ENCODE measurements around the gene FLII. TPM values are rescaled to one million over a fixed set of nuclear protein-coding genes. Genes with fewer than 3 reads are reported as not detected.

FLII gene
- total RNA-seq, 4 donors from 2014 or later: 190 to 344 (median 232) TPM

DNA sequence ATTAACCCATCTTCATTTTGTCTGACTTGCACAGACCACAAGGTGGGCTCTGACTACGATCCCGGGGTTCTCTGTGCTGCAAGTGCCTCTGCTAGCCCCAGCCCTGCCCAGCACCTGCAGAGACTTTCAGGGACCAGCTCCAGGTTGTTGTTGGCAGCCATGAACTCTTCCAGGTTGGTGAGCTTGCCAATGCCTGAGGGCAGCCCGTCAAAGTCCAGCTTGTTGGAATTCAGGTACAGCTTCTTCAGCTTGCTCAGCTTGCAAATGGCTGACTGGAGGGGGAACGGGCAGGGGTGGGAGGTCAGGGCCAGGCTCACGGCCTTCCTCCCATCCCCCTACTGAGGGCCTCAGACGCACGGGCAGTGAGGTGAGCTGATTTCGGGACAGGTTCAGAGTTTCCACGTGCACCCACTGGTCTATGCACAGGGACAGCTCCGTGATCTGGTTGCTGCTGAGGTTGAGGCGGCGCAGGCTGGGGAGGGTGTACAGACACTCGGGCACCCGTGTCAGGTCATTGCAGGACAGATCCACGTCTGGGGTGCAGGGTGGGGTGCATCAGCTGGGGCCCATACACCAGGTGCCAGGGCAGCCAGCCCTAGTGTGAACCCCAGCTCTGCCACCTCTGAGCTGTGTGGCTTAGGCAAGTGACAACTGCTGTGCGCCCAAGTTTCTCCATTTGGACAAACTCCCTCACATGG is 5.2 kb downstream of the FLII start:
- Histone ChIP-seq H3K9me3 (no peaks in the 10 kb centered on the region), H3K4me1 (peaks cover 15 to 56% (median 19%) of the 10 kb centered on the region in 3 donors), H3K36me3 (peaks cover 45 to 86% (median 58%) of the 10 kb centered on the region in 3 donors), H3K27me3 (no peaks in the 10 kb centered on the region), H3K27ac (no peak overlapping the region), H3K4me3 (no peak overlapping the region)
- TF ChIP-seq POLR2A (IDR thresholded peaks at IDR 0.05): no peak
- TF ChIP-seq, protein P1, sequence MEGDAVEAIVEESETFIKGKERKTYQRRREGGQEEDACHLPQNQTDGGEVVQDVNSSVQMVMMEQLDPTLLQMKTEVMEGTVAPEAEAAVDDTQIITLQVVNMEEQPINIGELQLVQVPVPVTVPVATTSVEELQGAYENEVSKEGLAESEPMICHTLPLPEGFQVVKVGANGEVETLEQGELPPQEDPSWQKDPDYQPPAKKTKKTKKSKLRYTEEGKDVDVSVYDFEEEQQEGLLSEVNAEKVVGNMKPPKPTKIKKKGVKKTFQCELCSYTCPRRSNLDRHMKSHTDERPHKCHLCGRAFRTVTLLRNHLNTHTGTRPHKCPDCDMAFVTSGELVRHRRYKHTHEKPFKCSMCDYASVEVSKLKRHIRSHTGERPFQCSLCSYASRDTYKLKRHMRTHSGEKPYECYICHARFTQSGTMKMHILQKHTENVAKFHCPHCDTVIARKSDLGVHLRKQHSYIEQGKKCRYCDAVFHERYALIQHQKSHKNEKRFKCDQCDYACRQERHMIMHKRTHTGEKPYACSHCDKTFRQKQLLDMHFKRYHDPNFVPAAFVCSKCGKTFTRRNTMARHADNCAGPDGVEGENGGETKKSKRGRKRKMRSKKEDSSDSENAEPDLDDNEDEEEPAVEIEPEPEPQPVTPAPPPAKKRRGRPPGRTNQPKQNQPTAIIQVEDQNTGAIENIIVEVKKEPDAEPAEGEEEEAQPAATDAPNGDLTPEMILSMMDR (IDR thresholded peaks at IDR 0.05): no peak
- no peak for DNase-seq
- intact Hi-C loops (cut with DNase I): no loop called here
- WGBS, 2 donors: 59 to 67% methylated on average over 5 to 8 of the region's 16 CpGs

DNA sequence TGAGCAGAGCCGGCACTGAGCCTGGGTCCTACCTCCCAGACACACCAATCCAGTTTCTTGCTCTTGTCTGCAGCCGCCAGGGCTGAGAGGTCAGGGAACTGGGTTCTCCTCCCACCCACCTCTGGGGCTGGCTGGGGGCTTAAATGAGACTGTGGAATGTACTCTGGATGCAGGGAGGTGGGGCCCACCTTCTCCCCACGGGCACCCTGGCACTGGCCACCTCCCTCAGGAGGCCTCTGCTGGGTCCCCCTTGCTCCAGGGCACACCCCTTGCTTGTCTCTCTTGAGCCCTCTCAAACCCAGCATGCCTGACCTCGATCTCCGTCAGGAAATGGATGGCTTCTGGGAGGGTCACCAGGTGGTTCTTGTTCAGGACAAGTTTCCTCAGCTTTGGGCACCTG is 6.4 kb downstream of the FLII start:
- WGBS, 2 donors: 80% methylated on average over 1 of the region's 5 CpGs; no CpG with 5 or more reads in 1 of the 2 donors
- no peaks in the 10 kb centered on the region for H3K9me3 ChIP-seq
- intact Hi-C loops (cut with DNase I): no loop called here
- no peaks in the 10 kb centered on the region for H3K27me3 ChIP-seq
- peaks cover 20 to 61% (median 23%) of the 10 kb centered on the region in 3 donors for H3K4me1 ChIP-seq
- H3K4me3 ChIP-seq: no peak overlapping the region
- TF ChIP-seq, protein P1 (IDR thresholded peaks at IDR 0.05): no peak
- no peak for TF ChIP-seq POLR2A (IDR thresholded peaks at IDR 0.05)
- peaks cover 45 to 97% (median 58%) of the 10 kb centered on the region in 3 donors for H3K36me3 ChIP-seq
- no peak for DNase-seq
- H3K27ac ChIP-seq: no peak overlapping the region

DNA sequence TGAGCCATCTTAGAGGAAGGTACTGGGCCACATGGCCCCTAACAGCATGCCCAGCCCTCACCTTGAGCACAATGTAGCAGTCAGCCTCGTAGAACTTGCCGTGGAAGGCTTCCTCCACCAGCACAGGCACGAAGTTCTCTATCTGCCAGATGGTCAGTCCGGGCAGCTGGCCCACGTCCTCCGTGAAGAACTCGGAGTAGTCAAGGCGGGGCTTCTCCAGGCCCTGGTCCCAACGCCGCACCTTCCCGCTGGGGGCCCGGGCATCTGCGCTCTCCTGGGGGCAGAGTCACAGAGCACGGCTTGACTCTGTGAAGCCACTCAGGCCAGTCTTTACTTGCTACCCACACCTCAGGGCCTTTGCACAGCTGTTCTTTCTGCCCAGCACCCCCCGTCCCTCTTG is 7.3 kb downstream of the FLII start:
- H3K9me3 ChIP-seq: no peaks in the 10 kb centered on the region
- H3K4me1 ChIP-seq: peaks cover 16 to 61% (median 26%) of the 10 kb centered on the region in 3 donors
- peaks cover 44 to 98% (median 64%) of the 10 kb centered on the region in 3 donors for H3K36me3 ChIP-seq
- no peak for DNase-seq
- intact Hi-C loops (cut with DNase I): no loop called here
- H3K27me3 ChIP-seq: no peaks in the 10 kb centered on the region
- no peak overlapping the region for H3K4me3 ChIP-seq
- WGBS, 2 donors: 100% methylated on average over 1 to 3 of the region's 15 CpGs
- H3K27ac ChIP-seq: no peak overlapping the region
- TF ChIP-seq, protein P1 (IDR thresholded peaks at IDR 0.05): no peak
- no peak for TF ChIP-seq POLR2A (IDR thresholded peaks at IDR 0.05)

- Histone ChIP-seq H3K27ac (peak overlapping the region in 1 of 4 donors; percentile 34), H3K4me3 (no peak overlapping the region), H3K36me3 (peaks cover 45 to 98% (median 67%) of the 10 kb centered on the region in 3 donors), H3K9me3 (no peaks in the 10 kb centered on the region), H3K27me3 (no peaks in the 10 kb centered on the region), H3K4me1 (peaks cover 20 to 62% (median 26%) of the 10 kb centered on the region in 3 donors)
- DNase-seq: no peak
- intact Hi-C loops (cut with DNase I): no loop called here
- WGBS, 2 donors: 89 to 92% methylated on average over 2 to 11 of the region's 14 CpGs
- no peak for TF ChIP-seq POLR2A (IDR thresholded peaks at IDR 0.05)
- TF ChIP-seq, protein P1 (IDR thresholded peaks at IDR 0.05): no peak
Measured at GRCh38 chr17:18250708-18251107, 7.8 kb downstream of the FLII start.

GRCh38 chr17:18250259-18250658 is 8.3 kb downstream of the FLII start:
- H3K27me3 ChIP-seq: no peaks in the 10 kb centered on the region
- peak overlapping the region in 1 of 4 donors; percentile 34 for H3K27ac ChIP-seq
- H3K36me3 ChIP-seq: peaks cover 47 to 98% (median 65%) of the 10 kb centered on the region in 3 donors
- no peak overlapping the region for H3K4me3 ChIP-seq
- H3K4me1 ChIP-seq: peaks cover 20 to 67% (median 26%) of the 10 kb centered on the region in 3 donors
- WGBS, 2 donors: 48 to 59% methylated on average over 9 of the region's 9 CpGs
- intact Hi-C loops (cut with DNase I): no loop called here
- no peak for DNase-seq
- TF ChIP-seq POLR2A (IDR thresholded peaks at IDR 0.05): no peak
- TF ChIP-seq, protein P1 (IDR thresholded peaks at IDR 0.05): no peak
- H3K9me3 ChIP-seq: no peaks in the 10 kb centered on the region
